Fibroblast of skin of left biceps (primary cell): ENCODE data around the gene APLP1.
A peak's percentile ranks its signal among the peaks of the same experiment; 100 is the strongest.
"Not testable (repeated sequence)": the region's sequence is repeated elsewhere in the genome, so short reads cannot be mapped to it uniquely, and the experiment has no call there.

Experiments
- DNase-seq, 2 experiments: peaks; one replicate each; pipeline ENCODE4 v3.0.0-alpha.2; 2013; ENCODE audit warnings: low read depth in 2 of 2

Gene APLP1

DNA sequence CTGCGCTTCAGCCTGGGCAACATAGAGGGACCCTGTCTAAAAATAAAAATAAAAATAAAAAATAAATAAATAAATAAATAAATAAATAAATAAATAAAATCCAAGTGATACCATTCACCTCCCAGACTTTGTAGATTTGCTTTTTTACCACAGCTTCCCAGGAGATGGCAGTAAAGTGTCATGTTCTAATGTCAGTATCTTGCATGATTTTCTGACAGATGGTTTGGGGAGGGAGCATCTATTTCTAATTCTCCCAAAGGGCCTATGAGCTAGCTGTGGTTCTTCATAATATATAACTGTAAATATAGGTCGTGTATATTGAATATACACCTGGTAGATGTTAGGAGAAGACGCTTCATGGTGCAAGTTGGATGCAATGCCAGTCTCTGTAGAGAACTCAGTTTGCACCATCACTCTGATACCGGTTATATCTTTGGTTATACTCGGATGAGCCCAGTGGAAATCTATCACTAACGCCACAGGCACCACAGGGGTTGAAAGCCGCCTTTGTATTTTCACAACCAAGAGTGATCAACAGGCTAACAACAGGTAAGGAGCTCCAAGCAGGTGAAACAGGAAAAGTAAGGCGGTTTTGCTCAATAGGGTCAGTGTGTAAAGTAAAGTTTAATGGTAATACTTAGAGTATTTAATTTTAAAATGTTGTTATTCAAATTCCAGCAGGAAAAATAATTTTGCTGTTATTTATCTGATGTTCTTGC is 13.9 kb downstream of the APLP1 start:
- peak; percentile 47 to 54 for DNase-seq

DNA sequence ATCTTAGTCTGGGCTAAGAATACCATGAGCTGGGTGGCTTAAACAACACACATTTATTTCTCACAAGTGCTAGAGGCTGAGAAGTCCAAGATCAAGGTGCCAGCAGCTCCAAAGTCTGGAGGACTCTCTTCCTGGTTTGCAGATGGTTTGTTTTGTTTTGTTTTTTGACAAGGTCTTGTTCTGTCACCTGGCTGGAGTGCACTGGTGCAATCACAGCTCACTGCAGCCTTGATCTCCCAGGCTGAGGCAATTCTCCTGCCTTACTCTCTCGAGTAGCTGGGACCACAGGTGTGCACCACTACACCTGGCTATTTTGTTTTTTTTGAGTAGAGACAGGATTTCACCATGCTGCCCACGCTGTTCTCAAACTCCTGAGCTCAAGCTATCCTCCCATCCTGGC is 15.5 kb downstream of the APLP1 start:
- no peak for DNase-seq

DNA sequence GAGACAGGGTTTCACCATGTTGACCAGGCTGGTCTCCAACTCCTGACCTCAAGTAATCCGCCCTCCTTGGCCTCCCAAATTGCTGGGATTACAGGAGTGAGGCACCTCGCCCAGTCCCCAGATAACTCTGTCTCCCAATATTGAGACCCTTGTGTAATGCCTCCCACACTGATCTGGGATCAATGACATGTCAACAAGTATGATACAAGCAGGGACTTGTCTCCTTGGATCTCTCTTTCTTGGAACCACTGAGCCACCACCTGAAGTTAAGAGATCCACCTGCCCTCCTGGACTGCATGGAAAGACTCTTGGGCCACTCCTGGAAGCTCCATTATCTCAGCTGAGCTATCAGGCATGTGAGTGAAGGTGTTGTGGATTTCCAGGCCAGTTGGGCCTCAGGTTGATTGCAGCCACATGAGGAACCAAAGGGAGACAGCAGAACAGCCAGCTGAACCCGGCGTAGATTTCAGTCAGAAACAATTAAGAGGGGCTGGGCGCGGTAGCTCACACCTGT is 16.9 kb downstream of the APLP1 start:
- no peak for DNase-seq

DNA sequence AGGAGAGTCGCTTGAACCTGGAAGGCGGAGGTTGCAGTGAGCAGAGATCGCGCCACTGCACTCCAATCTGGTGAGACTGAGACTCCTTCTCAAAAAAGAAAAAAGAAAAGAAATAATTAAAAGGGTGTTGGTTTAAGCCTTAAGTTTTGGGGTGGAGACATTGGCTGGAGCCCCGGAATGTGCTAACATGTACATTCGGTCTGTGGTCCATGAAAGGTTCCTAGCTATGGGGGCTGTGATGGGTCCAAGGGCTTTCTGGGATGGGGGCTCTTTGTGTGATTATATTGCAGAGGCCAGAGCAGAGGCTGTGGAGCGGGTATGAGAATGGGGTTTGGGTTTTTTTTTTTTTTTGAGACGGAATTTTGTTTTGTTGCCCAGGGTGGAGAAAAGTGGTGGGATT is 17.5 kb downstream of the APLP1 start:
- DNase-seq: no peak

DNA sequence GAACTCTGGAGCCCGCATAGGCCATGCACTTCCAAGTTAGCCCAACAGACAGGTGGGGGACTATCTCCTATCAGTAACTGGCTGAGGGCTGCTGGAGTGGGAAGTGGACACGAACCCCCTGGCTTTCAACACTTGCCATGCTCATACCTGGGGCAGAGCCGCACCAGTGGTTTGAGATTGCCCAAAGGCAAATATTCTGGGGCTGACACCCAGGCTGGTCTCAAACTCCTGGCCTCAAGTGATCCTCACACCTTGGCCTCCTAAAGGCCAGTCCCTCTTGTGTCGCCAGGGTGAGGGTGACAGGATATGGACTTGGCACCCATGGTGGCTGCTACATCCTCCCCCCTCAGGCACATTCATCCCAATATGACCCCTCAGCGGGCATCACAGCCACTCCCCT is 18.8 kb downstream of the APLP1 start:
- DNase-seq: no peak

DNA sequence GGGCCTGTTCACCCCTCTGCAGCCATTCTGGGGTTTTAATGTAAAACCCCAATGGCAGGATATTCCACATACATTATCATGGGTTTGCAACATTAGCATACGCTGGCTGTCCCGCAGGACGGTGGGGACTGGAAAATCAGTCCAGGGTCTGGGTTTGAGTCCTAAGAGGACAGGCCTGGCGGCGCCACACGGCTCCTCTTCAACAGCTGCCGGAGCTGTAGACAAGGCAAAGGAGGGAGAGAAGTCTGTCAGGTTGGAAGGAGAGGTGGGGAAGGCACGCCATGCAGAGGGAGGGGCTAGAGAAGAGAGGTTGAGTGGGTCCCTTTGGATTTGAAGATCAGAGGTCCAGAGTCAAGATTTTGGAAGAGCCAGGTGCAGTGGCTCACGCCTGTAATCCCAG is 20.0 kb downstream of the APLP1 start:
- no peak for DNase-seq

DNA sequence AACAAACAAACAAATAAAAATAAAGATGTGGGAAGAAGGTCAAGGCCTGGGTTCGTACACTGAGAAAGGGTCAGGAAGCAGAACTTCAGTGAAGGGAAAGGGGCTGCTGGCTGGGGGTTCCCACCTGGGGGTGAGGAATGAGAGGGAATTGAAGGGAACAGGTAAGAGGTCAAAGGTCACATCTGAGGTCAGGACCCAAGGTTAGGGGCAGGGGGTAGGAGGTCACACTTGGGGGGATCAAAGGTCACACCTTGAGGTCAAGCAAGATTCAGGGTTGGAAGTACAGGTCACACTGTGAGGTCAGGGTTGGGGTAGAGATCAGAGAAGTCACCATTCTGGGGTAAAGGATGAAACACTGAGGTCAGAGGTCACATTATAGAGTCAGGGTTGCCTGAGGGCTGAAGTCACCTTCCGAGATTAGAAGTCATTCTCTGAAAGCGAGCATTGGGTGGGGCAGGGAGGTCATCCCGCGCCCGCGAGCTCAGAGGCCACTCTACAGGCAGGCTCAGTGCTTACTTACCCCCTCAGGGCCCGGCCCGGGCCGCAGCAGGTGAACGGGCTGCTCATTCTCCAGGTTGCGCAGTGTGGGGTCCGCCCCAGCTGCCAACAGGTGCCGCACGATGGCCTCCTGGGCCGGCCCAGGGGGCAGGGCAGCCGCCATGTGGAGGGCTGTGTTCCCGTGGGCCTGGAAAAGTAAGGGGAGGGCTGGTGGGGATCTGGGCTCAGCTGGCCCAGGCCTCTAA is 21.2 kb downstream of the APLP1 start:
- DNase-seq: no peak

DNA sequence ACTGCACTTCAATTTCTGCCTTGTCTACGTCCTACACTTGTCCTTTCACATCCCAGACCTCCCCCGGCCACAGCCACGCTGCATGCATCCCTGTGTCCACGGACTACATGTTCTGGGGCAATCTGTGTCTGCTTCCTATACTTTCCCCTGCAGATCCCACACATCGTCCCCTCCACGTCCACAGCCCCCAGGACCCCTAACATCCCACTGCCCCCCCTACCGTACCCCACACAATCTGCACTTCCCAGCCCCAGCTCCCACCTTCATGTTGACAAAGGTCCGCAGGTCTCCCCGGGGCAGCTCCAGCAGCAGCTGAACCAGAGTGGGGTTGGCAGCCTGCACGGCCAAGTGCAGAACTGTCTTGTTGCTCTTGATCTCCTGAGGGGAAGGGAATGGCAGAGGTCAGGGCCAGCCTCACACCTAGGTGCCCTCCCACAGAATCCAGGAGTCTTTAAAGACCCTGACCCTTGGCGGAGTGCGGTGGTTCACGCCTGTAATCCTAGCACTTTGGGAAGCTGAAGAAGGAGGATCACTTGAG is 21.8 kb downstream of the APLP1 start:
- no peak for DNase-seq

DNA sequence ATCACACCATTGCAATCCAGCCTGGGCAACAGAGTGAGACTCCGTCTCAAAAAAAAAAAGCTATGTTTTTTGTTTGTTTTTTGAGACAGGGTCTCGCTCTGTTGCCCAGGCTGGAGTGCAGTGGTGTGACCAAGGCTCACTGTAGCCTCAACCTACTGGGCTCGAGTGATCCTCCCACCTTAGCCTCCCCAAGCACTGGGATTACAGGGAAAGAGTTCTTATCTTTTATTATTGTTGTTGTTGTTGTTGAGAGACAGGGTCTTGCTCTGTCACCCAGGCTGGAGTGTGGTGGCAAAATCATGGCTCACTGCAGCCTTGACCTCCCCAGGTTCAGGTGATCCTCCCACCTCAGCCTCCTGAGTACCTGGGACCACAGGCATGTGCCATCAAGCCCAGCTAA is 23.4 kb downstream of the APLP1 start:
- DNase-seq: not testable (repeated sequence)

DNA sequence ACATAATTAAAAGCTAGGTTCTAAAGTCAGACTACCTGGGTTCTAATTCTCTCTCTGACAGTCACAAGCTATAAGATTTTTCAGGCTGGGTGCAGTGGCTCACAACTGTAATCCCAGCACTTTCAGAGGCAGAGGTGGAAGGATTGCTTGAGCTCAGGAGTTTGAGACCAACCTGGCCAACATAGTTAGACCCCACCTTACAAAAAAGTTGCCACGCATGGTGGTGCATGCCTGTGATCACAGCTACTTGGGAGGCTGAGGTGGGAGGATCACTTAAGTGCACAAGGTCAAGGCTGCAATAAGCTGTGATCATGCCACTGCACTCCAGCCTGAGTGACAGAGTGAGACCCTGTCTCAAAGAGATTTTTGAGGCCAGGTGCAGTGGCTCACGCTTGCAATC is 26.0 kb downstream of the APLP1 start:
- no peak for DNase-seq

DNA sequence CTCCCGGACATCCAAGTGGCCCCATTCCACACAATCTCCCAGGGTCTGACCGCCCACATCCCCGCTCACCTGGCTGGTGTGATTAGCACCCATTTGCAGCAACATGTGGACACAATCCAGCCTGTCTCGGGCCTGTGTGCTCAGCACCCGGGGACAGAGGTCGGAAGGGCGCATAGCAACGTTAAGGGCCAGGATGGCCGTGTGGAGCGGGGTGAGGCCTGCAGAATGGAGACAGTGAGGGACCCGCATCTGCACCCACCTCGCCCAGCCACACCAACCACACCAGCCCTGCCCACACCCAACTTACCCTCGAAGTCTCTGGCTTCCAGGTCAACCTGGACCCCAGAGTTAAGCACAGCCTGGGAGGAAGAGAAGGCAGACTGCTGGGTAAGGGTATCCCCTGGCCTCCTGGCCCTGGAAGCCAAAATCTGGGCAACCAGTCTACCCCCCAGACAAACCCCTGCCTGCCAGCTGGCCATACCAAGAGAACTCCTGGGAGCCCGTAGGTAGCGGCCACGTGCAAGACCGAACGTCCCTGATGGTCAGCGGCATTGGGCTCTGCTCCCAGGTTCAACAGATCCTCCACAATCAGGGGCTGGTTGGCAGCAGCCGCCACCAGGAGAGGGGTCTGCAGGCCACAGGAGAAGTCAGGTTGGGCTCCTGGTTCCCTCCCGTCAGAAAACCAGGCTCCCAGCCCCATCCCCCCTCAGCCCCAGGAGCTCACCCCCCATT is 27.7 kb downstream of the APLP1 start:
- DNase-seq: no peak

DNA sequence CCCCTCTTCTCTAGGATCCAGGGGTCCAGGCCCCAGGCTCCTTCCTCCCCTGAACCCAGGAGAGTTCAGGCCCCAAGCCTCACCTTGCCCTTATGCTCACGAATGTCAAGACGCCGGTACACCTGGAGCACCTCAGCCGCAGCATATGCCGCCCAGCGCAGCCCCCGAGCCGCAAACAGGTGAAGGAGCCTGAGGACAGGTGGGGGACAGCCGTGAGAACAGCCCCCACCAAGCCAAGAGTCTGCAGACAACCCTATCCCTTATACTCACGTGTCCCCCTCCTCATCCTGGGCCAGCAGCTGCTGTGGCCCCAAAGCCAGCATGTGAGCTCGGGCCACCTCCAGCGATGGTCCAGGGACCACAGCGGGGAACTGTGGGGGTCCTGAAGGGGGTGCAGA is 28.3 kb downstream of the APLP1 start:
- DNase-seq: no peak

DNA sequence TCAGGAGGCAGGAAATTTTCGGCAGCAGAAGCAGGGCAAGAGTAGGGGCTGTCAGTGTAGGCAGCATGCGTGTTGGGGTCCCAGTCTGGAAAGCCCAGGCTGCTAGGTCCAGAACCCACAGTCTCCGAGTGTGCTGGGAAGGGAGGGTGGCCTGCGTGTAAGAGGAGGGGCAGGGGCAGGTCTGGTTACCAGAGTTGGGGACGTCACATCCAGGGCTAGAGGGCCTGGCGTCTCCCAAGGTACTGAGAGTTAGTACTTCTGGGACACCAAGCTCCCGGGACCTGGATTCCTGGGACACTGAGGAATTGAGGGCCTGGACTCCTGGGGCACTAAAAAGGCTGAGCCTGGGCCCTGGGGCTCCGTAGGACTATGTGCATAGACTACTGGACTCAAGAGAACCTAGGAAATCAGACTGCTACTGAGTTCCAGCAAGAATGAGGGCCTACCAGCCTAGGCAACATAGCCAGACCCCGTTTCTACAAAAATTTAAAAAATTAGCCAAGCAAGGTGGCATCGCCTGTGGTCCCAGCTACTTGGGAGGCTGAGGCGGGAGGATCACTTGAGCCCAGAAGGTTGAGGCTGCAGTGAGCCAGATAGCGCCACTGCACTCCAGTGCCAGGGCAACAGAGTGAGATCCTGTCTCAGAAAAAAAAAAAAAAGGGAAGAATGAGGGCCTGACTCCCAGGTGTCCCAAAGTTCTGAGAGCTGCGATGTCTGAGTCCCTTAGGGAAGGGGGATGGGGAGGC is 29.5 kb downstream of the APLP1 start:
- DNase-seq: no peak

DNA sequence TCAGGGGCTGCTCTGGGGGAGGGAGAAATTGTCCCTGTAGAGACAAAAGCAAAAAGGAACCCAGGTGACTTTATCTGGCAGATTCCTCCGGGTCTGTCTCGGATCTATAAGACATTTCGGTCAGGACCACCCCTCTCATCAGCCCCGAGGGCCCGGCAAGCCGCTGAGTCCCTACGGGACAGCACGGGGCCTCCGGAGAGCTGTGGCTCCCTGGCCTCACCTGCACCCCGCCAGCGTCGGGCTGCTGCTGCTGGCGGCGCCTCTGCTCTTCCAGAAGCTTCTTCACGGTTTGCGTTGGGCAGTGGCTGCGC is 30.1 kb downstream of the APLP1 start:
- no peak for DNase-seq

DNA sequence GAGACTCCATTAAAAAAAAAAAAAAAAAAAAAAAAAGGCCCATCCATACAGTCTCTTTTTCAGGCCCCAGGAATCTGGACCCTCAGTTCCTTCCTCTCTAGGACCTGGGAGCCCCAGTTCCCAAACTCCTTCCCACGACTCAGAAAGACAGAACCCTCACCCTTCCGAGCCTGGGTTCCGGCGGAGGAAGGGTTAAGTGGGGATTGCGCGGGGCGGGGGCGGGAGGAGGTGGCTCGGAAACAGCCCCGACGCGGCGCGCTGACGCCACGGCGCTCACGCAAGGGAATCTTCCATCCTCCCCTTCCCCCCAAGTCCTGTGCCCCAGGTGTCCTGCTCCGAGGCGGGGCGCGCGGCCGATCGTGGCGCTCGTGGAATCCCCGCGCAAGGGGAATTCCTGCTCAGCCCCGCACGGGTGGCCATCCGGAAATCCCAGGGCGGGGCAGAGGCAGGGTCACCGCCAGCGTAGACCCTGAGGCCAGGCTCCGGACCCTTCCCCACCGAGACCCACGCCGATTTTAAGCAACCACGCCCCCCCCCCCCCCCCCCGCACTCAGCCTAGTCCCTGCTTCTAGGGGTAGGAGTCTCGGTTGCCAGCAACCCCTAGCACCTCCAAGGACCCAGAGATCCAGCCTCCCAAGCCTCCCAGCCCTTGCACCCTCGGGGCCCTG is 31.3 kb downstream of the APLP1 start:
- peak; percentile 19 to 36 for DNase-seq

DNA sequence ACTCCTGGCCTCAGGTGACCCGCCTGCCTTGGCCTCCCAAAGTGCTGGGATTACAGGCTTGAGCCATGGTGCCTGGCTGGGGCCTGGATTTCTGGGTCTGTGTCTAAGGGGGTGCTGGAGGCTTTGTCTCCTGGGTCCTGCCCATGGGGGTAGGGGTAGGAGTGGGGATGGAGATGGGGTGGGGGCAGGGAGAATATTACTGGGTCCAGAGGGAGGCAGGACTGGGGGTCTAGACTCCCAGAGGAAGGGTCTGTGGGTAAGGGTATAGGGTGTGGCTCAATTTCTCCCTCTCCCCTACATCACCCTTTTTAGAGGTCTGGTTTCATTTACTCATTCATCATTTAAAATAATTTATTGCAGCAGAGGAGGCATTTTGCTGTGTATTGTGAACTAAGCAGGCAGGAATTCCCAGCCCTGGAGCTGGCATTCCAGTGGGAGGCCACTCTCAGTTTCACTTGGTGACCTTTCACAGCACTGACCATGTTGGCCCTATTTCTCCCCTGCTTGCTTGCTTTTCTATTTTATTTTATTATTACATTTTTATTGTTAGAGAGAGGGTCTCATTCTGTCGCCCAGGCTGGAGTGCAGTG is 32.8 kb downstream of the APLP1 start:
- no peak for DNase-seq

DNA sequence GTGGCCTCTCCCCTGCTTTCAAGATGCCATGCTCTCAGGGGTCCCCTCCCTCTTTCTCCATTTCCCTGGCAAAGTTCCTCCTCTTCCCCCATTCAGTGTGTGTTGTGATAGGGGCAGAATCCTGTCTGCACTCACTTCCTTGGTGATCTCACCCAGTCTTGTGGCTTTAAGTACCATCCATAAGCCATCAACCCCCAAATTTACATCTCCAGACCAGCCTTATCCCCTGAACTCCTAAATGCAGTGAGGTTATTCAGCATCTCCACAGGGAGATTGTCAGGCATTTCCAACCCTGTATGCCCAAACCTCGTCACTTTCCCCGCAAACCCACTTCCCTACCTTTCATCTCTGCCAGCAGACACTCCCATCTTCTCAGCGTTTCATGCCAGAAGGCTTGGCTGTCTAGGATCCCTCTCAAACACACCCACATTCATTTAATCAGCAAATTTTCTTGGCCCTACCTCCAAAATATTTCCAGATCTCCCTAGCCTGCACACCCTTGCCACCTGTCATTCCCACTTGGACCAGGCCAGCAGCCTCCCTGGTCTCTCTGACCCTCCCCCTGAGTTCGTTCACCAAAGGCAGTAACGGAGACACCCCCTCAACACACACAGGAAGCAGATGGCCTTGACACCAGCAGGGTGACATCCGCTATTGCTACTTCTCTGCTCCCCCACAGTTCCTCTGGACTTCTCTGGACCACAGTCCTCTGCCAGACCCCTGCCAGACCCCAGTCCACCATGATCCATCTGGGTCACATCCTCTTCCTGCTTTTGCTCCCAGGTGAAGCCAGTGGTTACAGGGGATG is 33.7 kb downstream of the APLP1 start, which contains the start of gene HCST:
Gene HCST, plus strand, starts transcription at position 676 of the 808 bp plus-strand sequence. Its CDS starts 65 bp downstream, at position 741.
- DNase-seq: no peak

DNA sequence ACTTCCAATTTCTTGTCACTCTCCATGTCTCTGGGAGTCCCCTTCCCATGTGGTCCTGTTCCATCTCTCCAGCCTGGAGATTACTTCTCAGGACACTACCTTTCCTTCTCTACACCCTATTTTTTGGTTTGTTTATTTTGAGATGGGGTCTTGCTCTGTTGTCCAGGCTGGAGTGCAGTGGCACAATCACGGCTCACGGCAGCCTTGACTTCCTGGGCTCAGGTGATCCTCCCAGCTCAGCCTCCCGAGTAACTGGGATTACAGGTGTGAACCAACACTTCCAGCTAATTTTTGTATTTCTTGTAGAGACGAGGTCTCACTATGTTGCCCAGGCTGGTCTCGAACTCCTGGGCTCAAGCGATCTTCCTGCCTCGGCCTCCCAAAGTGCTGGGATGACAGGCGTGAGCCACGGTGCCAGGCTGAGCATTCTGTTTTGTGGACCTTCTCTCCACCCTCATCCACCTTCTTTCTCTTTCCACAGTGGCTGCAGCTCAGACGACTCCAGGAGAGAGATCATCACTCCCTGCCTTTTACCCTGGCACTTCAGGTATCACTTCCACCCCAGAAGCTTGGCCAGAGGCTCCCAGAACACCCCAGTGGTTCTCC is 34.6 kb downstream of the APLP1 start:
- DNase-seq: no peak

DNA sequence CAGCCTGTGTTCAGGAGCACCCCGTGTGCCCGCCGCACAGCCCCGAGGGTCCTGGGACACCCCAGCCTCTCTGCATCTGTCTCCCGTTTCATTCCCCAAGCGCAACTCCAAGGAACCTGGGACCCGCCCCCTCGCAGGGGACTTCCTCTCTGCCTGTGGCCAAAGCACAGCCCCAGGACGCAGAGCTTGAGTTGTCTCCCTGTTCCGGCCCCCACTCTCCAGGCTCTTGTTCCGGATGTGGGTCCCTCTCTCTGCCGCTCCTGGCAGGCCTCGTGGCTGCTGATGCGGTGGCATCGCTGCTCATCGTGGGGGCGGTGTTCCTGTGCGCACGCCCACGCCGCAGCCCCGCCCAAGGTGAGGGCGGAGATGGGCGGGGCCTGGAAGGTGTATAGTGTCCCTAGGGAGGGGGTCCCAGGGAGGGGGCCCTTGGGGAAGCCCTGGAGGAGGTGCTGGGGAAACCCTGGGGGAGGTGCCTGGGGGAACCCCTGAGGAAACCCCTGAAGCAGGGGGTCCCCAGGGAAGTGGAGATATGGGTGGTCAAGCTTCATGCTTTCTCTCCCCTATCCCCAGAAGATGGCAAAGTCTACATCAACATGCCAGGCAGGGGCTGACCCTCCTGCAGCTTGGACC is 35.3 kb downstream of the APLP1 start:
- DNase-seq: peak in 1 of 2 experiments; percentile 15
